Tibial artery (tissue), 4 donors: ENCODE data around the gene AMER3.
A peak's percentile ranks its signal among the peaks of the same experiment; 100 is the strongest.

ENCODE experiments used
- DNase-seq, 2 donors: peaks; one replicate each; pipeline ENCODE4 v3.0.0-alpha.2; 2019
- H3K27ac ChIP-seq, 2 donors: fragments of 200-600 bp; sonication (generic) in 1 of 2; 1 replicate in 1 of 2; 2 replicates in 1 of 2; pipeline ENCODE4 v1.5.1; 2018 to 2019; ENCODE audit warnings: mild to moderate bottlenecking in 1 of 2
- H3K27me3 ChIP-seq, 2 donors: fragments of 200-600 bp; sonication (generic) in 1 of 2; one replicate each; pipeline versions ENCODE4 v1.5.1 to v1.6.0; 2016 to 2019
- H3K36me3 ChIP-seq, 3 donors: fragments of 200-600 bp; sonication (generic) in 2 of 3; one replicate each; pipeline ENCODE4 v1.5.1; 2016 to 2019; ENCODE audit warnings: mild to moderate bottlenecking in 2 of 3
- H3K4me1 ChIP-seq, 4 donors: fragments of 200-600 bp; sonication (generic) in 2 of 4; 1 replicate in 3 of 4; 2 replicates in 1 of 4; pipeline ENCODE4 v1.5.1; 2016 to 2019
- H3K4me3 ChIP-seq, 2 donors: fragments of 200-600 bp; sonication (generic) in 1 of 2; 1 replicate in 1 of 2; 2 replicates in 1 of 2; pipeline ENCODE4 v1.5.1; 2018 to 2019; ENCODE audit warnings: mild to moderate bottlenecking in 2 of 2
- H3K9me3 ChIP-seq, 3 donors: fragments of 200-600 bp; sonication (generic) in 1 of 3; one replicate each; pipeline ENCODE4 v1.5.1; 2016 to 2019
- intact Hi-C: fragments of 100-400 bp; cut with DNase I; formaldehyde crosslinking; loops from one replicate; pipeline ENCODE4 v1.15.0; 2023; ENCODE audit warnings: low total_unique reads
- TF ChIP-seq, protein P1 (sequence below), 2 experiments: fragments of 200-600 bp in 1 of 2; fragments of 450-650 bp in 1 of 2; IDR thresholded peaks; one replicate each; pipeline ENCODE4 v1.5.1; 2017 to 2019; ENCODE audit warnings: antibody characterized with exemption in 2 of 2, mild to moderate bottlenecking in 1 of 2, moderate library complexity in 1 of 2

AMER3 gene

DNA sequence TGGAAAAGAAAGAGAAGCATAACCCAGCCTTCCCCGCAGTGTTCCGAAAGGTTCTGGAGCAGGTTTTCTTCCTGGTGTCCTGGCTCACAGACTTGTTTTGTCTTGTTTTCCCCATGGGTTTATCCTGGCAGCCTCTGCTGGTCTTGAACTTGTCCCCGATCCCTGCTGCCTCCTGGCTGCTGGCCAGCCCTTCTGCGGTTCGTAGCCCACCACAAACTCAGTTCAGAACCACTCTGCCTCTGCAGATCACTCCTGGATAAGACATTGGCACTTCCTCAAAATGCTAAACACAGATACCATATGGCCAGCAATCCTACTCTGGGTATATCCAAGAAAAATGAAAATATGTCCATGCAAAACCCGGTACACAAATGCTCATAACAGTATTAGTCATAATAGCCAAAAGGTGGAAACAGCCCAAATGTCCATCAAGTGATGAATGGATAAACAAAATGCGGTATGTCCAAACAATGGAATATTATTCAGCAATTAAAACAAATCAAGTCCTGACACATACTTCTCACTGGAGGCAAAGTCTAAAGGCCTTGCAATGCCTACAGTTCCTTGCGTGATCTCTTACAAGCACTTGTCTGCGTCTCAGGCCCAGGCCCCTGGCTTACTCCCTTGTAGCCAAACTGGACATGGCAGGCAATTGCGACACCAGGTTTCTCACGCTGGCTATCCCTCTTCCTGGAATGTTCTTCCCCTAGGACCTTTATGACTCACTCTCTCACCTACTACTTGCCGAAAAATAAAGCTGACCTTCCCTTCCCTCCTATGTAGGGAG is 53.3 kb downstream of the AMER3 start:
- H3K27me3 ChIP-seq: peaks cover 0 to 5% of the 10 kb centered on the region in 2 donors
- H3K4me3 ChIP-seq: no peak overlapping the region
- no peak for DNase-seq
- no peaks in the 10 kb centered on the region for H3K36me3 ChIP-seq
- intact Hi-C loops: no loop called here
- no peaks in the 10 kb centered on the region for H3K9me3 ChIP-seq
- no peak overlapping the region for H3K27ac ChIP-seq
- TF ChIP-seq, protein P1, sequence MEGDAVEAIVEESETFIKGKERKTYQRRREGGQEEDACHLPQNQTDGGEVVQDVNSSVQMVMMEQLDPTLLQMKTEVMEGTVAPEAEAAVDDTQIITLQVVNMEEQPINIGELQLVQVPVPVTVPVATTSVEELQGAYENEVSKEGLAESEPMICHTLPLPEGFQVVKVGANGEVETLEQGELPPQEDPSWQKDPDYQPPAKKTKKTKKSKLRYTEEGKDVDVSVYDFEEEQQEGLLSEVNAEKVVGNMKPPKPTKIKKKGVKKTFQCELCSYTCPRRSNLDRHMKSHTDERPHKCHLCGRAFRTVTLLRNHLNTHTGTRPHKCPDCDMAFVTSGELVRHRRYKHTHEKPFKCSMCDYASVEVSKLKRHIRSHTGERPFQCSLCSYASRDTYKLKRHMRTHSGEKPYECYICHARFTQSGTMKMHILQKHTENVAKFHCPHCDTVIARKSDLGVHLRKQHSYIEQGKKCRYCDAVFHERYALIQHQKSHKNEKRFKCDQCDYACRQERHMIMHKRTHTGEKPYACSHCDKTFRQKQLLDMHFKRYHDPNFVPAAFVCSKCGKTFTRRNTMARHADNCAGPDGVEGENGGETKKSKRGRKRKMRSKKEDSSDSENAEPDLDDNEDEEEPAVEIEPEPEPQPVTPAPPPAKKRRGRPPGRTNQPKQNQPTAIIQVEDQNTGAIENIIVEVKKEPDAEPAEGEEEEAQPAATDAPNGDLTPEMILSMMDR (IDR thresholded peaks at IDR 0.05): no peak
- H3K4me1 ChIP-seq: no peaks in the 10 kb centered on the region

DNA sequence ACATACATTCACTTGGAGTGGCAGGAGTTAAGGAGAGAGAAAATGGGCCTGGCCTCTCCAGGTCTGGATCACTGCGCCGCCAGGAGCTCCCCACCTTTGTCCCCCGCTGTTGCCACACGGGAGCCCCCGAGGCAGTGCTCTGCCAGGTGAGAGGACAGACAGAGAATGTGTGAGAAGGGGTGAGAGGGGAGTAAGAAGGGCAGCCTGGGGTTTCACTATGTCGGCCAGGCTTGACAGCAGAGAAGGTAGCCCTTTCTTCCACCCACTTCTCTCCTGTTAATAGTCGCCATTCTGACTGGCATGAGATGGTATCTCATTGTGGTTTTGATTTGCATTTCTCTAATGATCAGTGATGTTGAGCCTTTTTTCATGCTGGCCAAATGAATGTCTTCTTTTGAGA is 55.1 kb downstream of the AMER3 start:
- H3K36me3 ChIP-seq: no peaks in the 10 kb centered on the region
- intact Hi-C loops: no loop called here
- no peaks in the 10 kb centered on the region for H3K4me1 ChIP-seq
- TF ChIP-seq, protein P1 (IDR thresholded peaks at IDR 0.05): no peak
- no peaks in the 10 kb centered on the region for H3K9me3 ChIP-seq
- H3K4me3 ChIP-seq: no peak overlapping the region
- no peak for DNase-seq
- H3K27me3 ChIP-seq: peaks cover 0 to 5% of the 10 kb centered on the region in 2 donors
- H3K27ac ChIP-seq: no peak overlapping the region

DNA sequence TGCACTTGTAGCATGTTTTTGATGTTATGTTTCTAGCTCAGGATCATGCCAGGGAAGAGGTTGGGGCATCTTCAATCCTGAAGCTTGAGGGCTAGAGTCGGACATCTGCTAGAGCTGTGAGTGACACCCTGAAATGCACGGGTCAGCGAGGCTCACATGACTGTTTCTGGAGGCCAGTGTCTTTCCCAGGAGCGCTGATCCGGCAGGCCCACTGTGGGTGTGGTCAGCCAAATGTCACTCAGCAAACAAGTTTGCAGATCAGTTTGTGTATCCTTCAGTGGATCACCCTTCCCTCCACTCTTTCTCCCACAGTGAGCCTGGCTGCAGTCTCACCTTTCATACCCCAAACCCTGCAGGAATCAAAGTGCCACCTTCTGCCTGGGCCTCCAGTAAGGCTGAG is 58.4 kb downstream of the AMER3 start:
- H3K4me1 ChIP-seq: no peaks in the 10 kb centered on the region
- no peak overlapping the region for H3K27ac ChIP-seq
- no peak overlapping the region for H3K4me3 ChIP-seq
- TF ChIP-seq, protein P1 (IDR thresholded peaks at IDR 0.05): no peak
- no peaks in the 10 kb centered on the region for H3K36me3 ChIP-seq
- intact Hi-C loops: no loop called here
- H3K27me3 ChIP-seq: no peaks in the 10 kb centered on the region
- no peaks in the 10 kb centered on the region for H3K9me3 ChIP-seq
- no peak for DNase-seq

DNA sequence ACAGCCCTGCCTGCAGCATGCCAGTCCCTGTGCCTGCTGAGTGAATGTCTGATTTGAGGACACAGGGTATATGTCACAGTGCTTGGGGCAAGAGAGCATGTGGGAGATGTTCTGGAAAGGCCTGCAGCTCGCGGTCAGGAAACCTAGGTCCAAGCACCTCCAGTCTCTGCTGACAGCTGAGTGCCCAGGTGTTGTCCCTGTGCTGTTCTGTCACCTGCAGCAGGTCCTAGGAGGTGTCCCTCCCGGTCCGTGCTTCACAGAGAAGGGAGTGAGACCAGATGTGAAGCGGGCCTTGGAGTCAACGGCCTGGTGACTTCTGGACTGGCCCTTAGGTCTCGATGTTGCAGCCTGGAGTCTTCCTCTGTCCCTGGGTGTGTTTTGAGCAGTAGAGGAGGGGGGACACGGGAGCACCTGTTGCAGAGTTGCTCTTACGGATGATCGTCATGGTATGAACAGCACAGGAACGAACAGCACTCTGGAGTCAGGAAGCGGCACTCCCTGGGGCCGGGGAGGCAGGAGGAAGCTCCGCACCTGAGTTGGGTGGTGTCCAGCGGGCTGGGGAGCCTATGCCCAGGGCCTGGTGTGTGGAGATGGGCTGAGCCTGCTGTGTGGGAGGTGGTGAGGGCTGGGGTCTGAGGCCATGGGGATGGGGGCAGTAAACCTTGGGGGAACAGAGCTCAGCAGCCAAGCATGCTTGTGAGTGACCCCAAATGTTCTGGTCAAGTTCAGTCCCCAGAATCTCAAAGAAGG is 59.8 kb downstream of the AMER3 start:
- peak in 1 of 2 donors; percentile 55 for DNase-seq
- TF ChIP-seq, protein P1 (IDR thresholded peaks at IDR 0.05): no peak
- Histone ChIP-seq H3K36me3 (no peaks in the 10 kb centered on the region), H3K27me3 (no peaks in the 10 kb centered on the region), H3K27ac (no peak overlapping the region), H3K9me3 (no peaks in the 10 kb centered on the region), H3K4me3 (no peak overlapping the region), H3K4me1 (peaks cover 0 to 13% (median 10%) of the 10 kb centered on the region in 4 donors)
- intact Hi-C loops: no loop called here
